Mesangial cell (primary cell): ENCODE measurements around the gene CLCN6. TPM values are rescaled to one million over a fixed set of nuclear protein-coding genes. Genes with fewer than 3 reads are reported as not detected.

ENCODE experiments used
- total RNA-seq: library from RNA; depleted of rRNA; stranded (reverse); fragments of >200 nt; gene quantifications from 2 replicates; pipeline ENCODE4 v1.2.3, GENCODE V29; 2015

CLCN6 gene, protein sequence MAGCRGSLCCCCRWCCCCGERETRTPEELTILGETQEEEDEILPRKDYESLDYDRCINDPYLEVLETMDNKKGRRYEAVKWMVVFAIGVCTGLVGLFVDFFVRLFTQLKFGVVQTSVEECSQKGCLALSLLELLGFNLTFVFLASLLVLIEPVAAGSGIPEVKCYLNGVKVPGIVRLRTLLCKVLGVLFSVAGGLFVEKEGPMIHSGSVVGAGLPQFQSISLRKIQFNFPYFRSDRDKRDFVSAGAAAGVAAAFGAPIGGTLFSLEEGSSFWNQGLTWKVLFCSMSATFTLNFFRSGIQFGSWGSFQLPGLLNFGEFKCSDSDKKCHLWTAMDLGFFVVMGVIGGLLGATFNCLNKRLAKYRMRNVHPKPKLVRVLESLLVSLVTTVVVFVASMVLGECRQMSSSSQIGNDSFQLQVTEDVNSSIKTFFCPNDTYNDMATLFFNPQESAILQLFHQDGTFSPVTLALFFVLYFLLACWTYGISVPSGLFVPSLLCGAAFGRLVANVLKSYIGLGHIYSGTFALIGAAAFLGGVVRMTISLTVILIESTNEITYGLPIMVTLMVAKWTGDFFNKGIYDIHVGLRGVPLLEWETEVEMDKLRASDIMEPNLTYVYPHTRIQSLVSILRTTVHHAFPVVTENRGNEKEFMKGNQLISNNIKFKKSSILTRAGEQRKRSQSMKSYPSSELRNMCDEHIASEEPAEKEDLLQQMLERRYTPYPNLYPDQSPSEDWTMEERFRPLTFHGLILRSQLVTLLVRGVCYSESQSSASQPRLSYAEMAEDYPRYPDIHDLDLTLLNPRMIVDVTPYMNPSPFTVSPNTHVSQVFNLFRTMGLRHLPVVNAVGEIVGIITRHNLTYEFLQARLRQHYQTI
- 6.7 and 11.5 TPM in 2 replicates for total RNA-seq

DNA sequence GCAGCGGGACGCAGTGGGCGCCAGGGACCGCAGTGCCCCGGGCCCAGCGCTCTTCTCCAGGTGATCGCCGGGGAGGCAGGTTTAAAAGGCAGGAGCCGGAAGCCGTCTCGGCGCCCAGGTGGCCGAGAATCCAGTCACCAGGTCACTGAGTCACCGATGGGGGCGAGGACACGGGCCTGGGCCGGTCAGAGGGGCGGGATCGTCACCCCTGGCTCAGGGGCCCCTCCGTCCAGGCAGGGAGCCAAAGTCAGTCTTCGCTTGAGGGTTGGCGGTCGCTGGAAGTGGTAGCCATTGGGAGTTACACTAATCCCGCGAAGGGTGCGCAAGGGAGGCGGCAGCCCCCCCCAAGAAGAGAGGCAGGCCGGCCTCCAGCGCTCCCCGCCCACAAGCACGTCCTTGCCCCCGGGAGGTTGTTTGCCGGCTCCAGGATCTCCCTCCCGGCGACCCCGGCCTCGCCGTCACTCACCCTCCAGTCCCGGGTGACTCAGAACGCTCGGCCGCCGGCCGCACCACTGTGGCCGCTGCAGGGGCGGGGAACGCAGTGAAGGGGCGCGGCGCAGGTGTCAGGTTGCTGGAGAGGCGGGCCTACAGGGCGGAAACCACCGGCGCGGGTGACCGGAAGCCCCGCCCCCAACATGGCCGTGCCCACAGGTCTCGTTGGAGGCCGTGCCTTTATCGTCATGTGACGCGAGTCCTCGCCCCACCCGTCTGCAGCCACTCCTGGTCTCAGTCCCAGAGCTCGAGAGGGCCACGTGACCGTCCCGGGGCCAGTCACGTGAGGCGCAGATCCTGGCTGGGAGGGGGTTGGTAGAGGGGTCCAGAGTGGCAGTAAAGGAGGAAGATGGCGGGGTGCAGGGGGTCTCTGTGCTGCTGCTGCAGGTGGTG lies at the start of gene CLCN6, which contains the start of gene MTHFR:
Gene CLCN6, plus strand, starts transcription at position 770 of the 885 bp plus-strand sequence. Its CDS starts 72 bp downstream, at position 842.
Gene MTHFR, minus strand, starts transcription at position 543 of the 885 bp plus-strand sequence. CDS start 2,848 bp downstream, outside the sequence.

DNA sequence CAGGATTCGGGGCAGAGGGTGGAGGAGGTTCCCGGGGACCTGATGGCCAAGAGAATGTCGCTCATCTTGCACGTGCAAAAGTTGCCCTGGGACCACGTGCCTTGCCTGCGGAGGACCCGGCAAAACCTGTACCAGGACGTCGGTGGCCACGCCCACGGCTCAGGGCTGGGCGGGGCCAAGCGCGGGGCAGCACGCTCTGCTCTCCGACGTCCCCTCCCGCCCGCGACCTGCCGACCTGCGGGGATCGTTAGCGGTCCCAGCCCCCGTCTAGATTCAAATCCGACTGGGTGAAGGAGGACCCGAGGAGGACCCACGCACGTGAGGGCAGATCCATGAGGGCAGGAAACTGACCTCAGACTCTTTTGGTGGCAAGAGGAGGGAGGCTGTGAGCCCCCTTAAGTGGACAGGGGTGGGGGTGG lies 44.0 kb upstream of the CLCN6 start, which contains the start of gene C1orf167:
Gene C1orf167, plus strand, starts transcription at position 206 of the 419 bp plus-strand sequence. CDS start 2,208 bp downstream, outside the sequence.

DNA sequence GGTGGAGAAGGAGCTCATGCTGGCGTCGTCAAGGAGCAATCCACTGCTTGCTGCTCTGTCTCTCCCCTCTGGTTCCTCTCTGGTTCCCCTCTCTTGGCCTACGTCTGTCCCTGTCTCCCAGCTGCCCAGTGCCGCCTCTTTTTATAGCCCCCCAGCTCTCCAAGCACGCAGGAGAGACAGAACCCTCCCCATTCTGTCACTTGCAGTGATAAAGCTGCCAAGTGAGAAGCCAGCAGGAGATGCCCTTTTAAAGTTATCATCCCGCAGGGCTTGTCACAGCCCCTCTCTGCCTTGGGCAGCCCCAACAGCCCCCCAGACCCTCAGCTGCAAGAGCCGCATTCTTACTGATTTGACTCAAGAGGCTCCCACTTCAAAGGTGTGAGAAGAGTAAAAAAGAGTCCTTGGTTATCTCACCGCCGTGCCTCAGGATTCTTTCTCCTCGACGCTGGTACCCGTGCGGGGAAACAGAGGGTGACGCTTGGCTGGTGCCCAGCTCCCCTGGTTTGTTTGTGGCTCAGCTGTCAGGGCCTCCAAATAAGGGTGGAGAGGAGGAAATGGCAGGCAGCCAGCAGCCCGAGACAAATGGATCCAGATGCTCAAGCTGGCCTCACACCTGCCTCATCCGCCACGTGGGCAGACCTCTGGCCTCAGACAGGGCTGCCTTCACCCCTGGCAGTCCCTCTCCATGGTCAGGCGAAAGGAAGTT lies 41.8 kb downstream of the CLCN6 start, which contains the start of gene NPPA:
Gene NPPA, minus strand, starts transcription at position 117 of the 706 bp plus-strand sequence. Its CDS starts 99 bp downstream, at position 18.

DNA sequence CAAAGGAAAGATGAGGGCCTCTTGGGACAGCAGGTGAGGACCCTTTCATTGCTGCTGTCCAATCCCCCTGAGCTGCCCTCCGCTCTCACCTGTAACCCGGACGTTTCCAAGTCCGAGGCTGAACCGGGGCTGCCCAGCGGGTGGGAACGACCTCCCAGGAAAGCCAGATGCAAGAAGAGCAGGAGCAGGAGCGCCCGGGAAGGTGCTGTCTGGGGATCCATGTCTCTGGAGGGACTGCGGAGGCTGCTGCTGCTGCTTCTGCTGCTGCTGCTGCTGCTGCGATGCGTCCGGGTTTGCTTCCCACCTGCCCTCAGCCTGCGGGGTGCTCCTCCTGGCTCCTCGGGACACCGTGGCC lies 52.6 kb downstream of the CLCN6 start, which contains the start of gene NPPB:
Gene NPPB, minus strand, starts transcription at position 333 of the 355 bp plus-strand sequence. Its CDS starts 112 bp downstream, at position 221.

Other genes with a start within 250 kb of the CLCN6 start
- gene FBXO2, start 151.8 kb upstream of the CLCN6 start, total RNA-seq: 1.1 and 4.4 TPM in 2 replicates
- 5.5 and 21.7 TPM in 2 replicates for gene FBXO44, start 151.3 kb upstream of the CLCN6 start, total RNA-seq
- gene FBXO6, start 142.0 kb upstream of the CLCN6 start, total RNA-seq: 9.6 and 14.2 TPM in 2 replicates
- gene MAD2L2, start 125.0 kb upstream of the CLCN6 start, total RNA-seq: 68.8 and 103 TPM in 2 replicates
- under 0.01 TPM in 2 replicates for gene DRAXIN, start 114.5 kb upstream of the CLCN6 start, total RNA-seq
- 73.2 and 85.6 TPM in 2 replicates for gene AGTRAP, start 70.1 kb upstream of the CLCN6 start, total RNA-seq
- not detected in 2 replicates for gene C1orf167, start 44.0 kb upstream of the CLCN6 start, total RNA-seq
- 7.5 and 25.2 TPM in 2 replicates for gene MTHFR, start 227 bp upstream of the CLCN6 start, total RNA-seq
- not detected in 2 replicates for gene NPPA, start 41.6 kb downstream of the CLCN6 start, total RNA-seq
- gene NPPB, start 52.8 kb downstream of the CLCN6 start, total RNA-seq: 7.4 and 17.8 TPM in 2 replicates
- gene KIAA2013, start 120.2 kb downstream of the CLCN6 start, total RNA-seq: 94.7 and 107 TPM in 2 replicates
- gene PLOD1, start 128.5 kb downstream of the CLCN6 start, total RNA-seq: 170 and 172 TPM in 2 replicates
- gene MFN2, start 174.3 kb downstream of the CLCN6 start, total RNA-seq: 46.0 and 54.8 TPM in 2 replicates
- gene MIIP, start 213.3 kb downstream of the CLCN6 start, total RNA-seq: 17.2 and 50.2 TPM in 2 replicates